RPMI7951 (cell line): ENCODE measurements around the gene SPR. TPM values are rescaled to one million over a fixed set of nuclear protein-coding genes. Genes with fewer than 3 reads are reported as not detected.
"Not testable (repeated sequence)": the region's sequence is repeated elsewhere in the genome, so short reads cannot be mapped to it uniquely, and the experiment has no call there.

ENCODE experiments used
- DNase-seq: peaks from one replicate; pipeline ENCODE4 v3.0.0-alpha.2; 2012; ENCODE audit warnings: low read depth
- total RNA-seq: library from RNA; depleted of rRNA; stranded (reverse); fragments of >200 nt; shearing (Covaris generic); gene quantifications from 2 replicates; pipeline ENCODE4 v1.2.3, GENCODE V29; 2014

SPR gene
- total RNA-seq, 1 experiment from 2014 or later: 26.6 TPM

DNA sequence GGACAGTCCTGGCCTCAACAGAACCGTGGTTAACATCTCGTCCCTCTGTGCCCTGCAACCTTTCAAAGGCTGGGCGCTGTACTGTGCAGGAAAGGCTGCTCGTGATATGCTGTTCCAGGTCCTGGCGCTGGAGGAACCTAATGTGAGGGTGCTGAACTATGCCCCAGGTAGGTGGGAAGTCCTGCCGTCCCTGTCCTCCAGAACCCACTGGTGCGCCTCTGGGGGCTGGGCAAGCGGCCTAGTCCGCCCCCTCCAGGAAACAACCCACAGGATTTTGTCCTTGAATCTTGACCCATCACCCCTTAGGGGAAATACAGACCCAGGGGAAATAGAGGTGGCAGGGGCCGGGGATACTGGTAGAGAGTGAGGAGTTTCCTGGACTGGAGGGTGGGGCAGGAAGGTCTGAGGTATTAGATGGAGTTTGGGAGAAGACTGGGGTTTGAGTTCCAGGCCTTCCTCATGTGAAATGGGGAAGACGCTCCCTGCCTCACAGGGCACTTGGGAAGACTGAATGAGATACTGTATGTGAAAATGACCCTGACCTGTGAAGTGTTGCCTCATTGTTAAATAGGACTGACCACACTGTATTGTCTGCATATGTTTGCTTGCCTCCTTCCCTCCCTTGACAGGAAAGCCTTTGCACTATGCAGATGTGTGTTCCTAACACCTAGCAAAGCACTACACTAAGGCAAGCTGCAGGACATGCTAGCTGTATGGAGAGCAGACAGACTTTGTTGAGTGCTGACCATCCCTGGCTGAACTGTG lies 1.4 kb downstream of the SPR start:
- DNase-seq: no peak

GRCh38 chr2:72889991-72890390 lies 2.8 kb downstream of the SPR start:
- DNase-seq: no peak

GRCh38 chr2:72891091-72891818 lies 4.0 kb downstream of the SPR start:
- DNase-seq: no peak

- DNase-seq: peak; percentile 45
Observed at GRCh38 chr2:72892506-72893173, 5.4 kb downstream of the SPR start.

DNA sequence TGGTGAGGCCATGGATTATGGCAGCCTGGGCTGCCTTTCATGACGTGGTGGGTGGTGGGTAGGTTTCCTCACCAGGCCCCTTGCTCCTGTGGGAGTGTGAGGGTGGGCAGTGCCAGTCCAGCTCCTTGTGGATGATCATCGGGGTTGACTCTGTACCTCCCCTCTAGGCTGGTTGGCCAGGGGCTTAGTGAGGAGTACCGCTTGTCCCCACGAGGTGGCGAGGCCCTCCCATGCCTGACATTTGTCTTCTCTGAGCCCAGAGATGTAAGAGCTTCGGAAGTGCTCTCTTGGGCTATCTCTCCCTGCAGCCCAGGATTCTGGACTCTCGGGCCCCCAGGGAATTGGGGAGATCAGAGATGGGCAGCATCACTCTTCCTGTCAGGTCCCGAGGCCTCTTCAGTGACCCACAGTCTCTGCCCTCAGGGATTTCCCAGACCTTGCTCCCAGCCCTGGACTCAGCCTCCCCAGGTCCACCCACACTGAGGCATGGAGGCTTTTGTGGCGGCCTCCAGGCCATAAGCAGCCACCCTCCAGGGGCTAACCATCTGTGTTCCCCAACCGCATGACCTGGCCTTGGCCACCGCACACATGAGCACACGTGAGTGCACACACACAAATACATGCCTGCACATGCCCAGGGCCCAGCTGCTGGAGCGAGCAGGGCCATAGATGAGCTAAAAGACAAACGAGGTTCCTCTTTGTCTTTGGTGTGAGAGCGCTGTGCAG lies 6.5 kb downstream of the SPR start:
- peak; percentile 59 for DNase-seq

DNA sequence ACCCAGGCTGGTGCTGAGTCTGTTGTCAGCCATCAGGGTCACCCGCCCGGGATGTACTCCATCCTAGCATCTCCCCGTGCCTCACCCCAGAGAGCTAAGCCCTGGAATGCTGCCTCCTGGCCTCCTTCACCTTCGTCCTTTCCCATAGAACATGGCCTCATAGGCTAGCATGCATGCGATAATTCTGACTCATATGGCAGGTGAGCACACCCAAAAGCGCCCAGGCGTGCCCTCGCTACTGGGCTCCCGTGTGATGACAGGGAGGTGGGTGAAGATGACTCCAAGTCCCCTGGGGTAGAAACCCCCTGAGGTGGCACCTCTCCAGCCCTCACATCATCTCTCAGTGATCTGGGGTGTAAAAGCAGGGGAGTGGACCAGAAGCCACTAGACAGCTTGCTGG lies 7.3 kb downstream of the SPR start:
- DNase-seq: no peak

DNA sequence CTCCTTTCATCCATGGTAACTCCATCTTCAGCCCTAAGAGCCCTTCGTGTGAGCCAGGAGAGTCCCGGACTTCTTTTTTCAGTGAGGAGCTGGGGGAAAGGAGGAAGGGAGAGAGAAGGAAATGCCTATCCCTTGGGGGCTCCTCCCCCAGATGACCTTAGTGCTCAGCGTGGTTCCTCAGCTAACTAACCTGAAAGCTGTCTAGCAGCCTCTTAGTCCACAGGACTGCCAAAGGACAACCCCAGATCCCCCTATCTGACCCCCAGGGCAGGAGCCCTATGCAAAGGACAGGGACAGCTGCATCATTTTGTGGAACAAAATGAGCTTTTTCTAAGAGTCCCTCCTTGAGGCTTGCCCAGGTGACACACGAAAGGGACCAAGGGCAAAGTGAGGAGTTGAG lies 7.9 kb downstream of the SPR start:
- no peak for DNase-seq

DNA sequence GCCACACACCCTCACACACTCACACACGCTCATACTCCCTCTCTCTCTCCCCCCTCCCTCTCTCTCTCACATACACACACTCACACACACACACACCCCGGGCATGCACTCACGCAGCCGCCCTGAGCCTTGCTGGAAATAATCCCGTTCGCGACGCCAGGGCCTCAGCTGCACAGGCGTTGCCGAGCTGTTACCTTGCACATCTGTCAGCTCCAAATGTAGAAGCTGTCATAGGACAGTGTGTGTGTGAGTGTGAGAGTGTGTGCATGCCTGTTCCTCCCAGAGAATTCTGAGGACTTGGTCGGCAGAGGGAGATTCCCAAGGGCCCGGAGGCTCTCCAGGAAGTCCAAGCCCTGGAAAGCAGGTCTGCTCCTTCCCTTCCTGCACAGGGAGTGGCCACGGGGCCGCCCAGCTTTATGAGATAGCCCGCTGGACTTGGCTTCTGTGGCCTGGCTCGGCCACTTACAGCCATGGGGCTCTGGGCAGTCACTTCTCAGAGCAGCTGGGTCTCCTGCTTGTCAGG lies 8.6 kb downstream of the SPR start:
- peak; percentile 48 for DNase-seq

DNA sequence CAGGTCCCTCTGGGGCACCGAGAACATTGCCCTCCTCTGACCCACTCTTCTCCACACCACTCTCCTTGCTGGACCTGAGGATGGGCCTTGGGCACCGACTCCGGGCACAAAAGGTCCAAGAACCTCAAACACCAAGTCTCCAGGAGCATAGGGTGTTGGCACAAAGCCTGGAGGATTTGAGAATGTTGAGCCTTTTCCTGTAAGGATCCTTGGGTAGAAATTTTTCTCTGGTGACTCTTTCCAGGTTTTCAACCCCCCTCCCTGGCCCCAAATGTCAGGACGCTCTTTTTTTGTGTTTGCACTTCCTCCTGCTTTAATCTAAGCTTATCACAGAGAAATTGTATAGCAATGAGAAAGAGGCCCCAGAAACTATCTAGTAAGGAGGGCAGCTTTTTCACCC lies 9.2 kb downstream of the SPR start:
- DNase-seq: no peak

DNA sequence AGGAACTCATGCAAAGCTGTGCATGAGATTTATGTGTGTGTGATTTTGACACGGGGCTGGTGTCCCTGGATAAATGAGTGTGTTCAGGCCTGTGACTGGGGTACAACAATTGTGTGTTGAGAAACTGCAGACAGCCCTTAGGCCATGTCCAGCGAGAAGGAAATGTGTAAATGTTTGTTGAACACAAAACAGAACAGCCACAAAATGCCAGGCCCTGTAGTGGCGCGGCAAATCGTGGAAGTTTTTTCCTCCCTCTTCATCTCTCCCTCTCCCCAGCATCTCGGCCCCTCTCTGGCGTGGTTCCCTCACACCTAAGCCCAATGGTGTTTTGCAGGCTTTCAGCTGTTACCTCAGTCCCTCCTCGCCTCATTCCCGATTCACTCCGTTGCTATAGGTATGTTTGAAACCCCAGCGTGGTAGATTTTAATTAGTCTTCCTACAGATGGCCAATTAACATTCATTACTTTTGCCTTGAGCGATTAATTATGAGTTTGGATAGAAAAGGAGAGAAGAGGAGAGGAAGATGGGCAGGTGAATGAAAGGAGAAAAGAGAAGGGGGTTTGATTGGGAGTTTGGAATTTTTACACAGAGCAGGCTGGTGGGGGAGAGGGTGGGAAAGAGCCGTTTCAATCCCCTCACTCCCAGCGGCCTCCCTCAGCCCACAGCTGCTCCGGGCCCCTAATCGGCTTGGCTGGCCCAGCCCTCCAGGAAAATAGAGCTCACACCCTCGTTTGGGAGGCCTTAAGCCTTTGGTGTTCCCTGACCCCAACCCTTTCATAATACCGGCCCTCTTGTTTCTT lies 10.8 kb downstream of the SPR start:
- no peak for DNase-seq

DNA sequence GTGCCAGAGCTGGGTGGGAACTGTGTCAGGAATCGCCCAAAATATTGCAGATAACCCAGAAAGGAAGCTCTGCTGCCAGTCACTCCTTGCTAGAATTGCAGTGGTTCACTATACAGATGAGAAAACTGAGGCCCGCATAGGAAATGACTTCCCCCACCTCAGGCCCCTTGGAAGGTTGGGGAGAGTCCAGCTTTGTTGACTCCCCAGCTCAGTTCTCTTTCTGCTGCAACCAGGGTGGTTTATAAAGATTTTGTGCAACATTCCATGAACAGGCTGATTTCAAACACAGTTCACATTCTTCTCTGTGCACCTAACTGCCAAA lies 11.3 kb downstream of the SPR start:
- DNase-seq: no peak

GRCh38 chr2:72900191-72900825 lies 13.1 kb downstream of the SPR start:
- DNase-seq: no peak

DNA sequence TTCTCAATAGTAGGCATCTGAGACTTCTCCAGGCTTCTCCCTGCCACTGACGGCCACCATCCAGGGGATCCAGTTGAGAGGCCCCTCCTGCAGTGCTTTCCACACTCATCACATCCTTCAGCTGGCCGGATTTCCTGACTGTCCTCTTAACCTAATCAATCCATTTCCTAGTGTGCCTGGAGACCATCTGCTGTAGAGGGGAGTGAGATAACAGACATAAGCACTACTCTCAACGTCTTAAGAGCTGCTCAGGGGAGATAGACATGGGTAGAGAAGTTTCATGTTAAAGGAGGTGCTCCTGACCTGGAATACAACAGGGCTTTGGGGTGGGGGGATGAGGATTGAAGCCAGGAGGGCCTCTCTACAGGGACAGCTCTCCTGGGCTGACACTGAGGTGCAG lies 14.2 kb downstream of the SPR start:
- no peak for DNase-seq

DNA sequence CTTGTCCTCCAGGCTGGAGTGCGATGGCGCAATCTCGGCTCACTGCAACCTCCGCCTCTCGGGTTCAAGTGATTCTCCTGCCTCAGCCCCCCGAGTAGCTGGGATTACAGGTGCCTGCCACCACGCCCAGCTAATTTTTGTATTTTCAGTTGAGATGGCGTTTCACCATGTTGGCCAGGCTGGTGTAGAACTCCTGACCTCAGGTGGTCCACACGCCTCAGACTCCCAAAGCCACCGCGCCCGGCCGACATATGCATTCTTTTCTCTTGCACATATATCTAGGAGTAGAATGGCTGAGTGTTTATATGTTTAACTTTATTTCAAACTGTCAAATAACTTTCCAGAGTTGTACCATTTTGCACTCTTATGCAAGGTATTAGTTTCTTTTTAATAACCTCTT lies 20.2 kb downstream of the SPR start:
- DNase-seq: not testable (repeated sequence)

DNA sequence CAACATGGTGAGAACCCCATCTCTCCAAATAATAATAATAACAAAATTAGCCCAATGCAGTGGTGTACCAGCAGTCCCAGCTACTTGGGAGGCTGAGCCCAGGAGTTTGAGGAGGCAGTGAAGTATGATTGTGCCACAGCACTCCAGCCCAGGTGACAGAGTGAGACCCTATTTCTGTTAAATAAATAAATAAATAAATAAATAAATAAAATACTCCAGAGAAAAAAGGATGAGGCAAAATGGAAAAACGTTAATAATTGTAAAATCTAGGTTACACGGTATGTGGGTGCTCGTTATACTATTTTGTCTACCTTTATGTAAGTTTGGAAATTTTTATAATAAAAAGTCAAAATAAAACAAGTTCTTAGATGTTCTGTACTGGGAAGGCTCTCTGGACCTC lies 21.5 kb downstream of the SPR start:
- no peak for DNase-seq

GRCh38 chr2:72911256-72911655 lies 24.0 kb downstream of the SPR start:
- DNase-seq: no peak

- no peak for DNase-seq
Observed at GRCh38 chr2:72913486-72914205, 26.4 kb downstream of the SPR start.

- no peak for DNase-seq
Observed at GRCh38 chr2:72914206-72914559, 27.0 kb downstream of the SPR start.

GRCh38 chr2:72914589-72915319 lies 27.5 kb downstream of the SPR start:
- no peak for DNase-seq
